DMS153 (cell line): ENCODE results near the gene ELOVL5.
A peak's percentile ranks its signal among the peaks of the same experiment; 100 is the strongest.
"Not testable (repeated sequence)": the region's sequence is repeated elsewhere in the genome, so short reads cannot be mapped to it uniquely, and the experiment has no call there.

Experiments
- DNase-seq: peaks from one replicate; lab custom pipeline; 2025; lab: John Stamatoyannopoulos, UW

The ELOVL5 gene

GRCh38 chr6:53359095-53359842 lies 10.5 kb upstream of the ELOVL5 start:
- DNase-seq: peak; percentile 85

- DNase-seq: no peak
Measured at GRCh38 chr6:53358440-53359094, 9.8 kb upstream of the ELOVL5 start.

- no peak for DNase-seq
Measured at GRCh38 chr6:53357576-53358360, 9.0 kb upstream of the ELOVL5 start.

GRCh38 chr6:53353624-53354023 lies 4.9 kb upstream of the ELOVL5 start:
- no peak for DNase-seq

- DNase-seq: no peak
Measured at GRCh38 chr6:53352360-53352759, 3.6 kb upstream of the ELOVL5 start.

GRCh38 chr6:53349209-53349693 lies 501 bp upstream of the ELOVL5 start:
- no peak for DNase-seq

- DNase-seq: peak; percentile 20
Measured at GRCh38 chr6:53347921-53348370, 804 bp downstream of the ELOVL5 start.

- DNase-seq: no peak
Measured at GRCh38 chr6:53347250-53347920, 1.4 kb downstream of the ELOVL5 start.

GRCh38 chr6:53346049-53346448 lies 2.7 kb downstream of the ELOVL5 start:
- not testable (repeated sequence) for DNase-seq

GRCh38 chr6:53344969-53345368 lies 3.8 kb downstream of the ELOVL5 start:
- no peak for DNase-seq

- DNase-seq: no peak
Measured at GRCh38 chr6:53343092-53343491, 5.7 kb downstream of the ELOVL5 start.

- DNase-seq: no peak
Measured at GRCh38 chr6:53342217-53342616, 6.5 kb downstream of the ELOVL5 start.

GRCh38 chr6:53340536-53340935 lies 8.2 kb downstream of the ELOVL5 start:
- no peak for DNase-seq

GRCh38 chr6:53339424-53339823 lies 9.3 kb downstream of the ELOVL5 start:
- no peak for DNase-seq

GRCh38 chr6:53338304-53338703 lies 10.4 kb downstream of the ELOVL5 start:
- no peak for DNase-seq

- no peak for DNase-seq
Measured at GRCh38 chr6:53336070-53336469, 12.7 kb downstream of the ELOVL5 start.

- DNase-seq: peak; percentile 39
Measured at GRCh38 chr6:53335224-53335994, 13.3 kb downstream of the ELOVL5 start.

- no peak for DNase-seq
Measured at GRCh38 chr6:53333439-53334408, 15.0 kb downstream of the ELOVL5 start.

- DNase-seq: no peak
Measured at GRCh38 chr6:53331678-53332077, 17.1 kb downstream of the ELOVL5 start.

GRCh38 chr6:53330137-53330536 lies 18.6 kb downstream of the ELOVL5 start:
- peak; percentile 38 for DNase-seq
